Epithelial cell of proximal tubule (primary cell): ENCODE results near the gene SLC10A7. TPM values are rescaled to one million over a fixed set of nuclear protein-coding genes. Genes with fewer than 3 reads are reported as not detected.

Source experiments
- DNase-seq: peaks from one replicate; pipeline ENCODE4 v3.0.0-alpha.2; 2011; ENCODE audit warnings: low read depth
- H3K4me3 ChIP-seq: 2 replicates; pipeline ENCODE4 v1.5.1; 2011; ENCODE audit warnings: low read depth, mild to moderate bottlenecking, low read length
- CTCF ChIP-seq: conservative IDR thresholded peaks from 2 replicates; pipeline ENCODE4 v1.5.1; 2012; ENCODE audit warnings: low read depth, mild to moderate bottlenecking, low read length
- total RNA-seq: library from RNA; depleted of rRNA; stranded (reverse); fragments of >200 nt; gene quantifications from 2 replicates; pipeline ENCODE4 v1.2.3, GENCODE V29; 2015

SLC10A7 gene
- total RNA-seq, 1 donor from 2014 or later = 3.8 TPM

GRCh38 chr4:146407257-146407656 lies 114.5 kb downstream of the SLC10A7 start:
- H3K4me3 ChIP-seq = no peak overlapping the region
- DNase-seq = no peak
- no peak for TF ChIP-seq CTCF

GRCh38 chr4:146401274-146401673 lies 120.5 kb downstream of the SLC10A7 start:
- H3K4me3 ChIP-seq = no peak overlapping the region
- DNase-seq = no peak

GRCh38 chr4:146398896-146399445 lies 122.8 kb downstream of the SLC10A7 start:
- no peak overlapping the region for H3K4me3 ChIP-seq
- DNase-seq = no peak
- no peak for TF ChIP-seq CTCF

More at GRCh38 chr4:146401274-146401673, 120.5 kb downstream of the SLC10A7 start:
- TF ChIP-seq CTCF = no peak

GRCh38 chr4:146398404-146398803 lies 123.3 kb downstream of the SLC10A7 start:
- DNase-seq = no peak
- no peak overlapping the region for H3K4me3 ChIP-seq
- no peak for TF ChIP-seq CTCF

- H3K4me3 ChIP-seq = no peak overlapping the region
- no peak for TF ChIP-seq CTCF
- DNase-seq = no peak
These were observed 132.2 kb downstream of the SLC10A7 start for GRCh38 chr4:146389561-146389960.

- TF ChIP-seq CTCF = no peak
- DNase-seq = no peak
- H3K4me3 ChIP-seq = no peak overlapping the region
These were observed 139.5 kb downstream of the SLC10A7 start for GRCh38 chr4:146382194-146382593.

- no peak for DNase-seq
- H3K4me3 ChIP-seq = no peak overlapping the region
- TF ChIP-seq CTCF = no peak
These were observed 140.4 kb downstream of the SLC10A7 start for GRCh38 chr4:146381263-146381872.
